ENCODE results near the gene SORL1.
A peak's percentile ranks its signal among the peaks of the same experiment; 100 is the strongest.
"Not testable (repeated sequence)": the region's sequence is repeated elsewhere in the genome, so short reads cannot be mapped to it uniquely, and the experiment has no call there.

SORL1 gene

DNA sequence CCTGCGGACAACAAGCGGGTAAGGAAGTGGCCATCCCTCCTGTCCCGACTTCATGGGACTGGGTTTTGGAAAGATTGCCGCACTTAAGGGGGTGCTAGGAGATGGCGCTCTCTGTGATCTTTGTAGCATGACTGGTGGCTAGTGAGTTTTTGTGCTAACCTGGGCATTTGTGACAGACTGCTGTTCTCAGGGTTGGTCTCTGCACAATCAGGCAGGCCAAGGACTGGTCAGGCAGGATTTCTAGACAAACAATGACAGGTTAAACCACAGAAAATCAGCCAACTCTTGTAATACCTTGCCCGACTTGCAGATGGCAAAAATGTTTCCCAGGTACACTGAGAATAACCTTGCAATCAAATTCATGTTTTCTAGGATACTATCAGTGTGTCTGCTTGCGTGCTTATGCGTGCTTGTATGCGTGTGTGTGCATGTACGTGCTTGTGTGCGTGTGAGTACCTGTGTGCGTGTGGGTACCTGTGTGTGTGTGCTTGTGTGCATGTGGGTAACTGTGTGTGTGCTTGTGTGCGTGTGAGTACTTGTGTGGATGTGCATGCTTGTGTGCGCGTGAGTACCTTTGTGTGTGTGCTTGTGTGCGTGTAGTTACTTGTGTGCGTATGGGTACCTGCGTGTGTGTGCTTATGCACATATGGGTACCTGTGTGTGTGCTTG lies 26.2 kb downstream of the SORL1 start:
- no peak for DNase-seq (ENCODE audit: low read depth in 2 of 2)

DNA sequence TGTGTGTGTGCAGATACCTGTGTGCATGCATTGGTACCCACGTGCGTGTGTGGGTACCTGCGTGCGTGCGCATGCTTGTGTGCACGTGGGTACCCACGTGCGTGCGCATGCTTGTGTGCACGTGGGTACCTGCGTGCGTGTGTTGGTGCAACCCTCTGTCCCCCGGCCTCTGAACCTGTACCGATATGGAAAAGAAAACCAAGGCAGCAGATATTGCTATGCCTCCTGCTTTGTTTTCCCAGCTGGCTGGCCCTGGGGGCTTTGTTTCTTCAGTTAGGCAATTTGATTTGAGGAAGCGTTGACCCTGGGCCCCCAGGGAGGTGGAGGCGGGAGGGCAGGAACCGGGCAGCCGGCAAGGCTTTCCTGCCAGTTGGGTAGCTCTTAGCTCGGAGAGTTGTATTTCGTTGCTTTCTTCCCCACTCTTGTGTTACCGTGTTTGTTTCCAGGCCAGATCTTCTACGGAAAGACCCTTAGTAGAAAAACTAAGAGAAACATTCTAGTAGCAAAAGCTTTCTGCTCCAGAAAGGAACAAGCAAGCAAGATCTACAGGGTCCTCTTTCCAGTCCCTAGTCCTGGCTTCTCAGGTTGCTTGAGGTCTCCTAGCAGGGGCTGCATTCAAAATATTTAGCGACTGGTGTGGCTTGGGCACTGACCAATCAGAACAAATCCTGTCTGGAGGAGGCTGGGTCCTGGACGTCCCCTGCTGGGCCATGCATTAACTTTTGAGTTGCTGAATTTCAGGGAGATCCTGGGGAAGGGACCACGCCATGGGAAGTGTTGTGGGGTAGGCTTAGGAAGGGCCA lies 27.0 kb downstream of the SORL1 start:
- DNase-seq (ENCODE audit: low read depth in 2 of 2): no peak

- DNase-seq (ENCODE audit: low read depth in 2 of 2): no peak
Measured at GRCh38 chr11:121479698-121480238, 27.7 kb downstream of the SORL1 start.

DNA sequence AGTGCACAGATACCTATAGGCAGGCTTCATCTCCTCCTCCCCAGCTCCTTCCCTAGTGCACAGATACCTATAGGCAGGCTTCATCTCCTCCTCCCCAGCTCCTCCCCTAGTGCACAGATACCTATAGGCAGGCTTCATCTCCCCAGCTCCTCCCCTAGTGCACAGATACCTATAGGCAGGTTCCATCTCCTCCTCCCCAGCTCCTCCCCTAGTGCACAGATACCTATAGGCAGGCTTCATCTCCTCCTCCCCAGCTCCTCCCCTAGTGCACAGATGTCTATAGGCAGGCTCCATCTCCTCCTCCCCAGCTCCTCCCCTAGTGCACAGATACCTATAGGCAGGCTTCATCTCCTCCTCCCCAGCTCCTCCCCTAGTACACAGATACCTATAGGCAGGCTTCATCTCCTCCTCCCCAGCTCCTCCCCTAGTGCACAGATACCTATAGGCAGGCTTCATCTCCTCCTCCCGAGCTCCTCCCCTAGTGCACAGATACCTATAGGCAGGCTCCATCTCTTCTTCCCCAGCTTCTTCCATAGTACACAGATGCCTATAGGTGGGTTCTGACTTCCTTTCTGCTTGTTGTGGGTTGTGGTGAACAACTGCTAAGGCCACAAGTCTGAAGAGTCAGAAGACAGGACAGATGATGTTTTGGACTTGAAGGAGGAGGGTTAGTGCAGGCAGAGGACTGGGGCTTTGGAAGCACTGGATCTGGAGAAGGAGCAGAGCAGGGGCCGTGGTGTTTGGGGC lies 29.5 kb downstream of the SORL1 start:
- peak in 1 of 2 donors; percentile 18 for DNase-seq (ENCODE audit: low read depth in 2 of 2)

GRCh38 chr11:121482231-121483129 lies 30.4 kb downstream of the SORL1 start:
- peak in 1 of 2 donors; percentile 37 for DNase-seq (ENCODE audit: low read depth in 2 of 2)

- no peak for DNase-seq (ENCODE audit: low read depth in 2 of 2)
Measured at GRCh38 chr11:121483805-121484480, 31.8 kb downstream of the SORL1 start.

DNA sequence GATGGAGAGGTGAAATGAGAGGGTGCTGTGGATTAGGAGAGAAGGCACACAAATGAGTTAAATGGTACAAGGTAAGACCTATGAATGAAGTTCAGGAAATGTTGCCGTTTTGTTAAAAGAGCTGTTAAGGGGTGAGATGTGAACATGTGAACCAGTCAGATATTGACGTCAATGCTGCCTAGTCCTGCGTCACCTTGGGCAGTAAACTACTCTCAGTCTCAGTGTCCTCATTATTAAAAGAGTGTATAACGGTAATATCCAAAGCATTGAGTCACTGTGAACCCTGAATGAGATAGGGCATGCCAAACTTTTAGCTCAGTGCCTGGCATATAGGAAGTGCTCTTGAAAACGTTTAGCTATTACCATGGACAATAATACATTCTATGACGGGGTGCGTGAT lies 33.1 kb downstream of the SORL1 start:
- no peak for DNase-seq (ENCODE audit: low read depth in 2 of 2)

- no peak for DNase-seq (ENCODE audit: low read depth in 2 of 2)
Measured at GRCh38 chr11:121486054-121486453, 33.9 kb downstream of the SORL1 start.

DNA sequence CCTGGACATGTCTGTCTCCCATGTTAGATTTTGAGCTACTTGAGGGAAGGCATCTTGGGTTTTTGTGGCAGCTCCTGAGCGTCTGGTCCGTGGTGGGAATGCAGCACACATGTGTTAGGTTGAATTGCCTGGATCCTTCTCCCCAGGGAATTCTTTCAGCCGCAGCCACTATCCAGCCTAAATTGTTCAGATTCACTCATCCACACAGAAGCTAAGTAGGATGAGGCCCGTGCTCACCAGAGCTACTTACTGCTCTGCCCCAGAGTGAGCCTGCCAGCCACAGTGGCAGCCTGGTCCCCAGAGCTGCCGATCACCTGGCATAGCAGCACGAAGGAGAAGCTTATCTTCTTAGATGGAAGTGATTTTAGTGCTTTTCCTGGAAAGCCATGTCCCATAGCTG lies 35.1 kb downstream of the SORL1 start:
- DNase-seq (ENCODE audit: low read depth in 2 of 2): no peak

- no peak for DNase-seq (ENCODE audit: low read depth in 2 of 2)
Measured at GRCh38 chr11:121488170-121488569, 36.1 kb downstream of the SORL1 start.

DNA sequence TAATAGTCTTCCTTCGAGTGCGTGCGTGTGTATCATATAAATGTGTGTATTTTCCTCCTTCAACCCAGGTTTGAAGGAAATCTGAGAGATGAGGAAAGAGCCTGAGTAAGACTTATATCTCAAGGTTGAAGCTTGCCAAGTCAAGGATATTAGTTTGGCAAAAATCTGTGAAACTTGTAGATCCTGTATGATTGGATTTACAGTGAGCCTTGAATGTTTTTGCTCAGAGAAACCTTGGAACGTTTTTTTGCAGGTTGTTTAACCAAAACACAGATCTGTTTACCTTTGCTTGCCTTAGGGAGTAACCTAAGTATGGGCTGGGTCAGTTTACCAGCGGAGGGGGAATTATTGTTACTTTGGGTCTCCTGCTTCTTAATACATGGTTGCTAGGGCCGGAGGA lies 36.5 kb downstream of the SORL1 start:
- DNase-seq (ENCODE audit: low read depth in 2 of 2): no peak

- DNase-seq (ENCODE audit: low read depth in 2 of 2): no peak
Measured at GRCh38 chr11:121489823-121490222, 37.7 kb downstream of the SORL1 start.

- DNase-seq (ENCODE audit: low read depth in 2 of 2): no peak
Measured at GRCh38 chr11:121494355-121495099, 42.4 kb downstream of the SORL1 start.

GRCh38 chr11:121497176-121497998 lies 45.3 kb downstream of the SORL1 start:
- no peak for DNase-seq (ENCODE audit: low read depth in 2 of 2)

DNA sequence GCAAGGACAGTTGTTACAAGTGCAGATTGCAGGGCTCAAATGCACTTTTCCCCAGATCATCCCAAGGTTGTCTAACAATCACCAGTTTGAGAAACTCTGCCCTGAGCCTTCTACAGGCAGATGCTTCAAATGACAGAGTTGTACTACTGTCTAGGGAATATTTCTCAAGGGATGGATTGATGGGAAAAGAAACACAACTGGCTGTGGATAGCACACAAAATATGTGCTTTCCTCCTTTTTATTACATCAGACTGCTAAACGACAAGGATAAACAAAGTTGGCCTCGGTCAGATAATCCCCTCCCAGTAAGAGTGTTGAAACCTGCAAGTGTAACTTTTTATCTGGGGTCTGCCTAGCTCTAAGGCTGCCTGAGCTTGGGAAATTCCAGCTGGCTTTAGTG lies 47.3 kb downstream of the SORL1 start:
- no peak for DNase-seq (ENCODE audit: low read depth in 2 of 2)

DNA sequence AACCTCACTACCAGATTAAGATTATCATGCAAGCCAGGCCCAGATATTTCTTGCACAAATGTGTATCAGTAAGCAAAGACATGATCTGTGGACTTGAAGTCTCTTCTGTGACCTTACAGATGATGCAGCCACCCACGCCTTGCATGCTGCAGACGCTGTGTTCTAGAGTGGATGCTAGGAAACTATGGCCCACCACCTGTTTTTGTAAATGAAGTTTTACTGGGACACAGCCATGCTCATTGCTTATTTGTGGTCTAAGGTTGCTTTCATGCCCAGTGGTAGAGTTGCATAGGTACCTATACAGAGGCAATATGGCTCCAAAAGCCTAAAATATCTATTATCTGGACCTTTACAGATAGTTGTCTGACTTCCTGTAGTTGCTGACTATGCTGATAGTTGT lies 48.2 kb downstream of the SORL1 start:
- no peak for DNase-seq (ENCODE audit: low read depth in 2 of 2)

- no peak for DNase-seq (ENCODE audit: low read depth in 2 of 2)
Measured at GRCh38 chr11:121500717-121501116, 48.6 kb downstream of the SORL1 start.

DNA sequence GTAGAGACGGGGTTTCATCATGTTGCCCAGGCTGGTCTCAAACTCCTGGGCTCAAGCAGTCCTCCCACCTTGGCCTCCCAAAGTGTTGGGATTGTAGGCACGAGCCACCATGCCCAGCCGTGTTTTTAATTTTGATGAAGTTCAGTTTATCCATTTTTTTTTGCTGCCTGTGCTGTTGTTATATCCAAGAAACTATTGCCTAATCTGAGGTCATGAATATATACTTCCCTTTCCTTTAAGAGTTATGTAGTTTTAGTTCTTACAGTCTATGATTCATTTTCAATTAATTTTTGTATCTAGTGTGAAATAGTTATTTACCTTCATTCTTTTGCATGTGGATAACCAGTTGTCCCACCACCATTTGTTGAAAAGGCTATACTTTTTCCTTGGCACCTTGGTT lies 50.9 kb downstream of the SORL1 start:
- no peak for DNase-seq (ENCODE audit: low read depth in 2 of 2)

GRCh38 chr11:121506237-121506636 lies 54.1 kb downstream of the SORL1 start:
- DNase-seq (ENCODE audit: low read depth in 2 of 2): not testable (repeated sequence)
